GM19351 (cell line): ENCODE results near the gene WFDC10B.
A peak's percentile ranks its signal among the peaks of the same experiment; 100 is the strongest.
"Not testable (repeated sequence)": the region's sequence is repeated elsewhere in the genome, so short reads cannot be mapped to it uniquely, and the experiment has no call there.

ENCODE experiments used
- ATAC-seq: cut with Tn5 transposase; IDR thresholded peaks from one replicate; pipeline ENCODE4 v1.9.1; 2021; ENCODE audit warnings: mild to moderate bottlenecking, moderate library complexity; ENCODE audit not compliant: unreplicated experiment

WFDC10B gene

GRCh38 chr20:45704969-45705637, at the start of gene WFDC10B:
Gene WFDC10B, minus strand, starts transcription at chr20:45705019. Its CDS starts 19,027 bp downstream, at chr20:45685992.
- ATAC-seq = no peak

- ATAC-seq = peak; percentile 44
Measured at GRCh38 chr20:45752746-45753145, 47.9 kb upstream of the WFDC10B start.

GRCh38 chr20:45751721-45752120, 46.9 kb upstream of the WFDC10B start:
- no peak for ATAC-seq

- ATAC-seq = no peak
Measured at GRCh38 chr20:45745015-45745414, 40.2 kb upstream of the WFDC10B start.

- no peak for ATAC-seq
Measured at GRCh38 chr20:45742596-45742995, 37.8 kb upstream of the WFDC10B start.

GRCh38 chr20:45735988-45736387, 31.2 kb upstream of the WFDC10B start:
- no peak for ATAC-seq

GRCh38 chr20:45735552-45735951, 30.7 kb upstream of the WFDC10B start:
- ATAC-seq = no peak

GRCh38 chr20:45732199-45732598, 27.4 kb upstream of the WFDC10B start:
- no peak for ATAC-seq

GRCh38 chr20:45727044-45727443, 22.2 kb upstream of the WFDC10B start:
- ATAC-seq = no peak

- ATAC-seq = no peak
Measured at GRCh38 chr20:45725134-45725533, 20.3 kb upstream of the WFDC10B start.

- ATAC-seq = no peak
Measured at GRCh38 chr20:45722047-45722446, 17.2 kb upstream of the WFDC10B start, which contains the start of gene SPINT4. Gene SPINT4, plus strand, starts transcription at chr20:45722347. Its CDS starts 21 bp downstream, at chr20:45722368.

- ATAC-seq = not testable (repeated sequence)
Measured at GRCh38 chr20:45716141-45716688, 11.4 kb upstream of the WFDC10B start.

GRCh38 chr20:45701873-45702272, 2.9 kb downstream of the WFDC10B start, which contains the start of gene WFDC13:
Gene WFDC13, plus strand, starts transcription at chr20:45702038. Its CDS starts 86 bp downstream, at chr20:45702124.
- no peak for ATAC-seq

GRCh38 chr20:45701104-45701503, 3.7 kb downstream of the WFDC10B start:
- peak; percentile 49 for ATAC-seq

GRCh38 chr20:45695496-45695895, 9.3 kb downstream of the WFDC10B start:
- ATAC-seq = no peak

GRCh38 chr20:45693346-45693745, 11.5 kb downstream of the WFDC10B start:
- ATAC-seq = not testable (repeated sequence)

GRCh38 chr20:45685896-45686295, 18.9 kb downstream of the WFDC10B start:
- ATAC-seq = no peak

- ATAC-seq = no peak
Measured at GRCh38 chr20:45679650-45680049, 25.2 kb downstream of the WFDC10B start.

- ATAC-seq = no peak
Measured at GRCh38 chr20:45672765-45673164, 32.1 kb downstream of the WFDC10B start.

GRCh38 chr20:45670139-45670538, 34.7 kb downstream of the WFDC10B start, which contains the start of gene WFDC11:
Gene WFDC11, minus strand, starts transcription at chr20:45670239. Its CDS starts 19,639 bp downstream, at chr20:45650600.
- no peak for ATAC-seq

GRCh38 chr20:45657038-45657437, 47.8 kb downstream of the WFDC10B start:
- not testable (repeated sequence) for ATAC-seq

GRCh38 chr20:45651726-45652125, 53.1 kb downstream of the WFDC10B start:
- not testable (repeated sequence) for ATAC-seq
